Endodermal cell (in vitro differentiated cells): ENCODE measurements around the gene HPGD. TPM values are rescaled to one million over a fixed set of nuclear protein-coding genes. Genes with fewer than 3 reads are reported as not detected.

Experiments used
- DNase-seq: peaks from one replicate; pipeline ENCODE4 v3.0.0-alpha.2; 2017
- H3K27ac ChIP-seq: 2 replicates; pipeline ENCODE4 v1.5.1; 2013; ENCODE audit warnings: mild to moderate bottlenecking, low read depth, low read length, moderate library complexity
- H3K27me3 ChIP-seq: 2 replicates; pipeline ENCODE4 v1.6.1; 2013; ENCODE audit warnings: mild to moderate bottlenecking, low read length, moderate library complexity; ENCODE audit not compliant: insufficient read depth, control insufficient read depth, poor library complexity, severe bottlenecking
- H3K36me3 ChIP-seq: 2 replicates; pipeline ENCODE4 v1.7.0; 2013; ENCODE audit warnings: mild to moderate bottlenecking, low read length, moderate library complexity; ENCODE audit not compliant: control insufficient read depth, insufficient read depth
- H3K4me1 ChIP-seq: one replicate; pipeline ENCODE4 v1.7.0; 2013; ENCODE audit warnings: low read length; ENCODE audit not compliant: control insufficient read depth, insufficient read depth
- H3K4me3 ChIP-seq: 2 replicates; pipeline ENCODE4 v1.5.1; 2013; ENCODE audit warnings: mild to moderate bottlenecking, low read length, moderate library complexity
- H3K9ac ChIP-seq: 2 replicates; pipeline ENCODE4 v1.6.1; 2013; ENCODE audit warnings: mild to moderate bottlenecking, low read length, moderate library complexity; ENCODE audit not compliant: poor library complexity, severe bottlenecking; ENCODE audit errors: extremely low read depth
- H3K9me3 ChIP-seq: 2 replicates; pipeline ENCODE4 v1.6.1; 2013; ENCODE audit warnings: mild to moderate bottlenecking, low read length, moderate library complexity; ENCODE audit not compliant: control insufficient read depth
- H3K27ac Mint-ChIP-seq: 2 replicates; pipeline ENCODE4 v1.8.0; 2020; ENCODE audit warnings: mixed read lengths
- H3K27me3 Mint-ChIP-seq: 2 replicates; pipeline ENCODE4 v1.8.0; 2021; ENCODE audit warnings: mild to moderate bottlenecking, mixed read lengths; ENCODE audit not compliant: insufficient read depth
- H3K36me3 Mint-ChIP-seq: 2 replicates; pipeline ENCODE4 v1.8.0; 2020; ENCODE audit warnings: low read depth, mixed read lengths
- H3K4me1 Mint-ChIP-seq: 2 replicates; pipeline ENCODE4 v1.8.0; 2020; ENCODE audit warnings: mixed read lengths
- H3K4me3 Mint-ChIP-seq: 2 replicates; pipeline ENCODE4 v1.8.0; 2020; ENCODE audit warnings: mild to moderate bottlenecking, moderate library complexity, mixed read lengths
- H3K9me3 Mint-ChIP-seq: 2 replicates; pipeline ENCODE4 v1.8.0; 2020; ENCODE audit warnings: mild to moderate bottlenecking, mixed read lengths
- WGBS, 2 experiments: methylation state at CpG; one replicate each; pipeline versions ENCODE4 v1.1.5 to v1.1.7; 2013; ENCODE audit warnings: missing lambda C conversion rate in 2 of 2, mixed read lengths in 1 of 2; ENCODE audit not compliant: insufficient coverage in 1 of 2, insufficient read length in 1 of 2; 5-methylcytosine and 5-hydroxymethylcytosine counted together
- total RNA-seq, 2 donors: library from RNA; stranded (reverse); fragmentation: NEBNext Ultra II Directional in 1 of 2; extraction: Animal tissue kit (Norgen Biotek cat#: 25700) in 1 of 2; gene quantifications; 2 replicates in 1 of 2; 3 replicates in 1 of 2; pipeline ENCODE4 v1.2.1, GENCODE V29; 2021
- TF ChIP-seq, protein P1 (sequence below): fragments of 200-600 bp; sonication (generic); conservative IDR thresholded peaks from 2 replicates; pipeline ENCODE4 v1.5.0; 2021; ENCODE audit warnings: antibody characterized with exemption, mild to moderate bottlenecking

The HPGD gene
- total RNA-seq, 2 donors from 2014 or later: 1.2 to 27.7 TPM

DNA sequence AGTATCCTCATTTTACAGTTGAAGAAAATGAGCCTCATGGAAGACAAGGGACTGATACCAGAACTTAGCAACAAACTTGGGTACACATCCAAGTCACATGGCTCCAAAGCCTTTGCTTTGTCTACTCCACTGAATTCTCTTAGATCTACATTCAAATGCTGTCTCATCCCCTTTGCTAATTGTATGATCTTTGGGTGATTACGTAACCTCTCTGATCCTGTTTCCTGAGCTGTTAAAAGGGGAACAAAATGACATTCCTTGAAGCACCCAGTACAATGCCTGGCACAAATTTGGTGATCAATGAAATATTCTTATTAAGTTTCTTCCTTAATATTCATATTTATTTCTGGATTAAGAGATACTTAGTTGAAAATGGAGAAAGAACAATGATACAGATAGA, 5.9 kb upstream of the HPGD start:
- H3K27me3 Mint-ChIP-seq: peaks cover 13% of the 10 kb centered on the region
- DNase-seq: no peak
- no peak overlapping the region for H3K4me3 Mint-ChIP-seq
- H3K4me3 ChIP-seq: no peak overlapping the region
- H3K27me3 ChIP-seq: peaks cover 14% of the 10 kb centered on the region
- 100% methylated on average over 1 of the region's 1 CpG; no CpG with 5 or more reads in 1 of the 2 experiments for WGBS, 2 experiments
- H3K27ac Mint-ChIP-seq: no peak overlapping the region
- H3K36me3 Mint-ChIP-seq: no peaks in the 10 kb centered on the region
- no peaks in the 10 kb centered on the region for H3K9me3 Mint-ChIP-seq
- H3K36me3 ChIP-seq: no peaks in the 10 kb centered on the region
- H3K4me1 ChIP-seq: no peaks in the 10 kb centered on the region
- H3K9ac ChIP-seq: no peak overlapping the region
- H3K9me3 ChIP-seq: no peaks in the 10 kb centered on the region
- TF ChIP-seq, protein P1, sequence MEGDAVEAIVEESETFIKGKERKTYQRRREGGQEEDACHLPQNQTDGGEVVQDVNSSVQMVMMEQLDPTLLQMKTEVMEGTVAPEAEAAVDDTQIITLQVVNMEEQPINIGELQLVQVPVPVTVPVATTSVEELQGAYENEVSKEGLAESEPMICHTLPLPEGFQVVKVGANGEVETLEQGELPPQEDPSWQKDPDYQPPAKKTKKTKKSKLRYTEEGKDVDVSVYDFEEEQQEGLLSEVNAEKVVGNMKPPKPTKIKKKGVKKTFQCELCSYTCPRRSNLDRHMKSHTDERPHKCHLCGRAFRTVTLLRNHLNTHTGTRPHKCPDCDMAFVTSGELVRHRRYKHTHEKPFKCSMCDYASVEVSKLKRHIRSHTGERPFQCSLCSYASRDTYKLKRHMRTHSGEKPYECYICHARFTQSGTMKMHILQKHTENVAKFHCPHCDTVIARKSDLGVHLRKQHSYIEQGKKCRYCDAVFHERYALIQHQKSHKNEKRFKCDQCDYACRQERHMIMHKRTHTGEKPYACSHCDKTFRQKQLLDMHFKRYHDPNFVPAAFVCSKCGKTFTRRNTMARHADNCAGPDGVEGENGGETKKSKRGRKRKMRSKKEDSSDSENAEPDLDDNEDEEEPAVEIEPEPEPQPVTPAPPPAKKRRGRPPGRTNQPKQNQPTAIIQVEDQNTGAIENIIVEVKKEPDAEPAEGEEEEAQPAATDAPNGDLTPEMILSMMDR: no peak
- H3K27ac ChIP-seq: no peak overlapping the region
- peaks cover 27% of the 10 kb centered on the region for H3K4me1 Mint-ChIP-seq

DNA sequence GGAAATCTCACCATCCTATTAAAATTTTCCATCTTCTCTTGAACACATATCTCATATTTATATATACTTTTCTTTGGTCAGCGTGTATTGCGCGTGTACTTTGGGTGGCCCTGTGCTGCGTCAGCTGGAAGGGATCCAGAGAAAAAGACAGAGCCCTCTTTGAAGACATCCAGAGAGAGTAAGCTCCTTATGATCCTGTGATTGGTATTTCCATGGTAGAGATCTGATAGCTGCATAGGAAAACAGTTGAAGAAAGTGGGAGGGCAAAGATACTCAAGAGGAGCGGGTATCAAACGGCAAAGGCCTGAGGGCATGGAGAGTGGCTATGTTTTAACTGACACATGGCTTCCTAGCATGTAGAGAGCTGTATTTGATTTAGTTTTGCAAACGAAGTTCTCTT, 4.4 kb upstream of the HPGD start:
- WGBS, 2 experiments: 92 to 100% methylated on average over 3 to 7 of the region's 7 CpGs
- Histone ChIP-seq H3K4me1 (no peaks in the 10 kb centered on the region), H3K27me3 (peaks cover 29% of the 10 kb centered on the region), H3K36me3 (no peaks in the 10 kb centered on the region), H3K4me3 (no peak overlapping the region), H3K9ac (no peak overlapping the region), H3K27ac (no peak overlapping the region), H3K9me3 (no peaks in the 10 kb centered on the region)
- Mint-ChIP-seq H3K27me3 (peaks cover 25% of the 10 kb centered on the region), H3K4me3 (no peak overlapping the region), H3K27ac (no peak overlapping the region), H3K9me3 (no peaks in the 10 kb centered on the region), H3K4me1 (peaks cover 21% of the 10 kb centered on the region), H3K36me3 (no peaks in the 10 kb centered on the region)
- TF ChIP-seq, protein P1: no peak
- no peak for DNase-seq

DNA sequence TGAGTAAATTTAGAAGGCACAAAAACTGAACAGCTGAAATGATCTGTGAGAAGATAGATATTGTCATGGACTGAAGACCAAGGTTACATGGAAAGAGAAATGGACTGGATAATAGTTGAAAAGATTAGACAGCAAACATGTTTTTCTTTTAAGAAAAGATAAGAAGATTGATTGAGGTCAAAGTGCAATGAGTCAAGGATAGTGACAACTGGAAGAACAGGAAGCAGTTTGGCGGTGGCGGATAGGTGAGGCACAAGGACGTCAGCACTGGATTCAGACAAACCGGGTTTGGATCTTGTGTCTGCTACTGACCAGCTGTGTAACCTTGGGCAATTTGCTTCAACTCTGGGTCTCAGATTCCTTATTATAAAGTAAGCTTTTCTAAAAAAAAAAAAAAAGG, 2.0 kb upstream of the HPGD start:
- peak overlapping the region; percentile 78 for H3K4me3 Mint-ChIP-seq
- H3K27me3 Mint-ChIP-seq: peaks cover 32% of the 10 kb centered on the region
- Histone ChIP-seq H3K36me3 (no peaks in the 10 kb centered on the region), H3K27ac (no peak overlapping the region), H3K9ac (no peak overlapping the region), H3K4me1 (no peaks in the 10 kb centered on the region), H3K27me3 (peaks cover 48% of the 10 kb centered on the region), H3K4me3 (no peak overlapping the region), H3K9me3 (no peaks in the 10 kb centered on the region)
- H3K27ac Mint-ChIP-seq: no peak overlapping the region
- no peaks in the 10 kb centered on the region for H3K9me3 Mint-ChIP-seq
- WGBS, 2 experiments: 60 to 71% methylated on average over 3 to 4 of the region's 4 CpGs
- DNase-seq: no peak
- H3K36me3 Mint-ChIP-seq: no peaks in the 10 kb centered on the region
- peaks cover 22% of the 10 kb centered on the region for H3K4me1 Mint-ChIP-seq
- TF ChIP-seq, protein P1: no peak
